Thyroid gland (tissue), 4 donors: ENCODE results near the gene WNT9B. TPM values are rescaled to one million over a fixed set of nuclear protein-coding genes. Genes with fewer than 3 reads are reported as not detected.

ENCODE experiments used
- DNase-seq, 2 donors: peaks; one replicate each; pipeline ENCODE4 v3.0.0-alpha.2; 2019
- H3K27ac ChIP-seq, 3 donors: fragments of 200-600 bp; sonication (generic); 1 replicate in 2 of 3; 2 replicates in 1 of 3; pipeline ENCODE4 v1.5.1; 2016 to 2019; ENCODE audit warnings: mild to moderate bottlenecking in 1 of 3, moderate library complexity in 1 of 3
- H3K27me3 ChIP-seq: fragments of 200-600 bp; sonication (generic); one replicate; pipeline ENCODE4 v1.5.1; 2019
- H3K36me3 ChIP-seq, 2 donors: fragments of 200-600 bp; sonication (generic); one replicate each; pipeline ENCODE4 v1.5.1; 2016 to 2019
- H3K4me1 ChIP-seq, 2 donors: fragments of 200-600 bp; sonication (generic); one replicate each; pipeline ENCODE4 v1.5.1; 2017 to 2019
- H3K4me3 ChIP-seq, 3 donors: fragments of 200-600 bp; sonication (generic); replicated peaks in 1 of 3; 1 replicate in 2 of 3; 2 replicates in 1 of 3; pipeline ENCODE4 v1.5.1; 2016; ENCODE audit warnings: mild to moderate bottlenecking in 1 of 3
- H3K9me3 ChIP-seq: fragments of 200-600 bp; sonication (generic); one replicate; pipeline ENCODE4 v1.5.1; 2017
- CTCF ChIP-seq, 6 experiments: fragments of 200-600 bp in 3 of 6; fragments of 450-650 bp in 3 of 6; sonication (generic) in 3 of 6; IDR thresholded peaks; one replicate each; pipeline ENCODE4 v1.5.1; 2016 to 2019; ENCODE audit warnings: antibody characterized with exemption in 6 of 6, mild to moderate bottlenecking in 2 of 6, inconsistent platforms in 1 of 6, moderate library complexity in 1 of 6
- POLR2A ChIP-seq, 2 donors: fragments of 450-650 bp; IDR thresholded peaks; one replicate each; pipeline ENCODE4 v1.6.1; 2017; ENCODE audit warnings: antibody characterized with exemption in 2 of 2, mild to moderate bottlenecking in 2 of 2, moderate library complexity in 1 of 2
- WGBS, 2 donors: methylation state at CpG; one replicate each; pipeline ENCODE4 v1.1.5; 2017; 5-methylcytosine and 5-hydroxymethylcytosine counted together
- intact Hi-C: fragments of 100-400 bp; cut with DNase I; formaldehyde crosslinking; loops from one replicate; pipeline ENCODE4 v1.15.1; 2023
- total RNA-seq, 4 donors: library from RNA; depleted of rRNA; stranded (reverse); fragments of >200 nt; gene quantifications; one replicate each; pipeline ENCODE4 v1.2.3, GENCODE V29; 2016

WNT9B gene
- total RNA-seq, 4 donors from 2014 or later: 1.2 TPM; not detected in 3

- H3K9me3 ChIP-seq: no peaks in the 10 kb centered on the region
- 0 to 1% methylated on average over 36 to 47 of the region's 52 CpGs for WGBS, 2 donors
- peak; percentile 82 to 87 for DNase-seq
- peak within 1 kb of the TSS; percentile 93 to 98 (median 96) for H3K27ac ChIP-seq
- peak within 1 kb of the TSS; percentile 58 to 96 (median 79) for H3K4me3 ChIP-seq
- H3K4me1 ChIP-seq: peaks cover 6 to 15% of the 10 kb centered on the region in 2 donors
- TF ChIP-seq POLR2A (IDR thresholded peaks at IDR 0.05): peak in 1 of 2 donors; percentile 73
- TF ChIP-seq CTCF (IDR thresholded peaks at IDR 0.05): peak in 1 of 6 experiments; percentile 26
- H3K36me3 ChIP-seq: no peaks in the 10 kb centered on the region
- H3K27me3 ChIP-seq: no peaks in the 10 kb centered on the region
- intact Hi-C loops: no loop called here
These were observed 71.6 kb downstream of the WNT9B start, which contains the start of gene GOSR2 for GRCh38 chr17:46922804-46923635. TSS of gene GOSR2 (plus strand) at chr17:46923160. CDS start at chr17:46923193, 33 bp downstream.

- 85 to 86% methylated on average over 5 of the region's 5 CpGs for WGBS, 2 donors
- Histone ChIP-seq H3K27ac (no peak overlapping the region), H3K9me3 (no peaks in the 10 kb centered on the region), H3K4me3 (no peak overlapping the region), H3K27me3 (no peaks in the 10 kb centered on the region), H3K36me3 (peaks cover 3 to 8% of the 10 kb centered on the region in 2 donors), H3K4me1 (peaks cover 6 to 15% of the 10 kb centered on the region in 2 donors)
- no peak for DNase-seq
- intact Hi-C loops: no loop called here
- TF ChIP-seq POLR2A (IDR thresholded peaks at IDR 0.05): no peak
- no peak for TF ChIP-seq CTCF (IDR thresholded peaks at IDR 0.05)
These were observed 73.9 kb downstream of the WNT9B start for GRCh38 chr17:46925185-46925868.

DNA sequence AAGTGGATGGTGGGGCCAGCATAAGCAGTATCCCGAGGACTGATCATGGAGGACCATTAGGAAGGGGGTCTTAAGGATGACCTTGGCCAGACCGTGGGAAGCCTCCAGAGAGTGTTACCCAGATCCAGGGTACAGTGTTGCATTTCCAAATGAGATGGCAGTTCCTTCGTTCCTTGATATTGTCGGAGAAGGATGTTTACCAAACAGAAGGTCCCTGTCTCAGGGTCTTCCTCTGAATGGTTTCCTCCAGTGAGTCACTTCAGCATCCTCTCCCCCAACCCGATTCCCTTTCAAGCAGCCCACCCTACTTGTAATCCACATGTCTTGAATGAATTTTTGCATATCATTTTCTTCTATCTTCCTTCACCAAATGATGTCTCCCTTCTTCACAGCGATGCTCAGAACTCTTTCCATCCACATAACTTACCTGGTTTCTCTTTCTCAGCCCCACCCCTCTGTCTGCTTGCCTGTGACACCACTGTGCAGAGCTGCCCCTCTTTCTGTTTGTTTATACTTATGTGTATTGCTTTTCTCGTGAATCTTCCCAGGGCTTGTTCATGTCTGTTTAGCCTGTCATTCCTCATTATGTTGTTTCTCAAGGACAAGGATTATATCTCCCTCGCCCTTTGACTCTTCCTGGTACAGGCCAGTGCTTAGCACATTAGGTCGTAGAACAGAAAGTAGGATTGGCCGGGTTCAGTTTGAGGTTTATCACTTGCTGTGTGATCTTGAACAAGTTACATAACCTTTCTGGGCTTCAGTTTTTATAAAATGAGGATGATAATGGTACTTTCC, 77.3 kb downstream of the WNT9B start:
- no peak for DNase-seq
- intact Hi-C loops: no loop called here

GRCh38 chr17:46929413-46929812, 78.0 kb downstream of the WNT9B start:
- Histone ChIP-seq H3K4me3 (no peak overlapping the region), H3K27me3 (no peaks in the 10 kb centered on the region), H3K9me3 (no peaks in the 10 kb centered on the region), H3K4me1 (peaks cover 0 to 4% of the 10 kb centered on the region in 2 donors), H3K27ac (no peak overlapping the region), H3K36me3 (peaks cover 42 to 48% of the 10 kb centered on the region in 2 donors)
- DNase-seq: no peak
- TF ChIP-seq POLR2A (IDR thresholded peaks at IDR 0.05) (no peak), CTCF (IDR thresholded peaks at IDR 0.05) (no peak)
- 64 to 75% methylated on average over 6 of the region's 6 CpGs for WGBS, 2 donors
- intact Hi-C loops: no loop called here

More for the DNA sequence above, 77.3 kb downstream of the WNT9B start:
- Histone ChIP-seq H3K27me3 (no peaks in the 10 kb centered on the region), H3K27ac (no peak overlapping the region), H3K36me3 (peaks cover 34 to 40% of the 10 kb centered on the region in 2 donors), H3K4me1 (peaks cover 5 to 10% of the 10 kb centered on the region in 2 donors), H3K4me3 (no peak overlapping the region), H3K9me3 (no peaks in the 10 kb centered on the region)
- 84 to 86% methylated on average over 10 of the region's 10 CpGs for WGBS, 2 donors
- TF ChIP-seq CTCF (IDR thresholded peaks at IDR 0.05) (no peak), POLR2A (IDR thresholded peaks at IDR 0.05) (no peak)
